K562 (cell line): ENCODE results near the gene PPAN. TPM values are rescaled to one million over a fixed set of nuclear protein-coding genes. Genes with fewer than 3 reads are reported as not detected.

Experiments
- CHD2 ChIP-seq: IDR thresholded peaks from 2 replicates; pipeline ENCODE4 v1.6.1; 2011; ENCODE audit warnings: low read depth, low read length
- COPS2 ChIP-seq: fragments of 450-650 bp; conservative IDR thresholded peaks from 2 replicates; pipeline ENCODE4 v1.6.1; 2016; ENCODE audit warnings: mild to moderate bottlenecking, moderate library complexity
- HMGXB4 ChIP-seq: sonication (generic); formaldehyde crosslinking; IDR thresholded peaks from 2 replicates; pipeline ENCODE4 v1.8.1; 2023; ENCODE audit warnings: mild to moderate bottlenecking, missing genetic modification reagents
- HOMEZ ChIP-seq: fragments of 250-450 bp; sonication (Bioruptor Pico); IDR thresholded peaks from 2 replicates; pipeline ENCODE4 v1.4.0; 2020; ENCODE audit warnings: mild to moderate bottlenecking, moderate library complexity
- ILF3 ChIP-seq: fragments of 450-650 bp; IDR thresholded peaks from 2 replicates; pipeline ENCODE4 v1.6.1; 2018; ENCODE audit warnings: antibody characterized with exemption, mild to moderate bottlenecking, moderate library complexity, borderline replicate concordance
- NONO ChIP-seq, 2 experiments: fragments of 200-400 bp in 1 of 2; fragments of 450-650 bp in 1 of 2; formaldehyde crosslinking in 1 of 2; IDR thresholded peaks; 2 replicates each; pipeline ENCODE4 v1.6.1; 2017; ENCODE audit warnings: low read depth in 2 of 2, mild to moderate bottlenecking in 2 of 2, moderate library complexity in 2 of 2, low read length in 1 of 2
- SMAD2 ChIP-seq: fragments of 150-350 bp; IDR thresholded peaks from 2 replicates; pipeline ENCODE4 v1.6.1; 2014; ENCODE audit warnings: low read depth, mild to moderate bottlenecking, low read length
- VEZF1 ChIP-seq: fragments of 200-800 bp; sonication (Bioruptor generic); IDR thresholded peaks from 2 replicates; pipeline ENCODE4 v1.6.1; 2017; ENCODE audit warnings: missing genetic modification characterization, missing compliant biosample characterization
- ZNF280A ChIP-seq: fragments of 450-650 bp; IDR thresholded peaks from 2 replicates; pipeline ENCODE4 v1.6.1; 2018; ENCODE audit warnings: mild to moderate bottlenecking, low read depth; ENCODE audit not compliant: partially characterized antibody
- ZNF444 ChIP-seq: fragments of 250-450 bp; sonication (Bioruptor Pico); IDR thresholded peaks from 2 replicates; pipeline ENCODE4 v1.4.0; 2020; ENCODE audit warnings: mild to moderate bottlenecking, moderate library complexity
- ZNF695 ChIP-seq: fragments of 450-650 bp; formaldehyde crosslinking; IDR thresholded peaks from 2 replicates; pipeline ENCODE4 v1.4.0; 2020; ENCODE audit warnings: mild to moderate bottlenecking, moderate library complexity
- polyA plus RNA-seq, 8 experiments: library from polyadenylated mRNA; depleted of rRNA in 4 of 8; stranded (reverse) in 5 of 8; unstranded in 3 of 8; fragments of >200 nt; fragmentation: Nextera tagmentation in 2 of 8; fragmentation: Illumina TruSeq in 1 of 8; extraction: Ambion mirVana in 2 of 8; extraction: Trizol in 1 of 8; gene quantifications; 2 replicates each; pipeline versions ENCODE4 v1.2.1 to v1.2.3, GENCODE V29; 2011 to 2014; ENCODE audit warnings: inconsistent platforms in 1 of 8, missing spikeins in 1 of 8
- total RNA-seq, 7 experiments: library from RNA; depleted of rRNA in 6 of 7; stranded (reverse); fragments of >200 nt in 6 of 7; fragmentation: Illumina TruSeq in 2 of 7; extraction: Trizol in 2 of 7; gene quantifications; 2 replicates each; pipeline versions ENCODE4 v1.2.1 to v1.2.3, GENCODE V29; 2011 to 2021; ENCODE audit warnings: low replicate concordance in 1 of 7
- TF ChIP-seq, protein P1 (sequence below): fragments of 250-450 bp; sonication (Bioruptor Pico); IDR thresholded peaks from 2 replicates; pipeline ENCODE4 v1.8.0; 2021; ENCODE audit warnings: mild to moderate bottlenecking, moderate library complexity
- TF ChIP-seq, protein P2 (sequence below), 3 experiments: IDR thresholded peaks in 2 of 3; conservative IDR thresholded peaks in 1 of 3; 2 replicates each; pipeline ENCODE4 v1.5.1; 2011 to 2012; ENCODE audit warnings: low read length in 3 of 3, mild to moderate bottlenecking in 3 of 3, control low read depth in 2 of 3, improper control_type of control experiment in 1 of 3, inconsistent platforms in 1 of 3, low read depth in 1 of 3, mixed read lengths in 1 of 3, moderate library complexity in 1 of 3; ENCODE audit not compliant: insufficient read depth in 2 of 3
- TF ChIP-seq, protein P3 (sequence below): sonication (generic); formaldehyde crosslinking; IDR thresholded peaks from 2 replicates; pipeline ENCODE4 v1.8.0; 2022; ENCODE audit warnings: mild to moderate bottlenecking, missing genetic modification reagents

Gene PPAN
- total and polyA plus RNA-seq, 9 of the 15 experiments (the other 6 are each of a cell fraction or from before 2014, with no cell fraction given): 2.2 to 129 (median 59.1) TPM

- TF ChIP-seq ZNF444 (CRISPR knock-in tag) (no peak), VEZF1 (CRISPR knock-in tag) (peak; percentile 87), SMAD2 (no peak), NONO (IDR thresholded peaks at IDR 0.05; ENCODE audit: low read depth in 2 of 2, low read length in 1 of 2) (no peak), ILF3 (no peak), COPS2 (no peak), ZNF280A (no peak), HOMEZ (CRISPR knock-in tag) (no peak), CHD2 (peak; percentile 85), HMGXB4 (CRISPR knock-in tag) (peak; percentile 81; the same call in 1 of the 2 replicates), ZNF695 (no peak)
- TF ChIP-seq, protein P1, sequence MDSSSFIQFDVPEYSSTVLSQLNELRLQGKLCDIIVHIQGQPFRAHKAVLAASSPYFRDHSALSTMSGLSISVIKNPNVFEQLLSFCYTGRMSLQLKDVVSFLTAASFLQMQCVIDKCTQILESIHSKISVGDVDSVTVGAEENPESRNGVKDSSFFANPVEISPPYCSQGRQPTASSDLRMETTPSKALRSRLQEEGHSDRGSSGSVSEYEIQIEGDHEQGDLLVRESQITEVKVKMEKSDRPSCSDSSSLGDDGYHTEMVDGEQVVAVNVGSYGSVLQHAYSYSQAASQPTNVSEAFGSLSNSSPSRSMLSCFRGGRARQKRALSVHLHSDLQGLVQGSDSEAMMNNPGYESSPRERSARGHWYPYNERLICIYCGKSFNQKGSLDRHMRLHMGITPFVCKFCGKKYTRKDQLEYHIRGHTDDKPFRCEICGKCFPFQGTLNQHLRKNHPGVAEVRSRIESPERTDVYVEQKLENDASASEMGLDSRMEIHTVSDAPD (CRISPR knock-in tag): no peak
- TF ChIP-seq, protein P2, sequence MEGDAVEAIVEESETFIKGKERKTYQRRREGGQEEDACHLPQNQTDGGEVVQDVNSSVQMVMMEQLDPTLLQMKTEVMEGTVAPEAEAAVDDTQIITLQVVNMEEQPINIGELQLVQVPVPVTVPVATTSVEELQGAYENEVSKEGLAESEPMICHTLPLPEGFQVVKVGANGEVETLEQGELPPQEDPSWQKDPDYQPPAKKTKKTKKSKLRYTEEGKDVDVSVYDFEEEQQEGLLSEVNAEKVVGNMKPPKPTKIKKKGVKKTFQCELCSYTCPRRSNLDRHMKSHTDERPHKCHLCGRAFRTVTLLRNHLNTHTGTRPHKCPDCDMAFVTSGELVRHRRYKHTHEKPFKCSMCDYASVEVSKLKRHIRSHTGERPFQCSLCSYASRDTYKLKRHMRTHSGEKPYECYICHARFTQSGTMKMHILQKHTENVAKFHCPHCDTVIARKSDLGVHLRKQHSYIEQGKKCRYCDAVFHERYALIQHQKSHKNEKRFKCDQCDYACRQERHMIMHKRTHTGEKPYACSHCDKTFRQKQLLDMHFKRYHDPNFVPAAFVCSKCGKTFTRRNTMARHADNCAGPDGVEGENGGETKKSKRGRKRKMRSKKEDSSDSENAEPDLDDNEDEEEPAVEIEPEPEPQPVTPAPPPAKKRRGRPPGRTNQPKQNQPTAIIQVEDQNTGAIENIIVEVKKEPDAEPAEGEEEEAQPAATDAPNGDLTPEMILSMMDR (IDR thresholded peaks at IDR 0.05 in 2 of 3, conservative IDR thresholded peaks at IDR 0.05 in 1 of 3; ENCODE audit: insufficient read depth in 2 of 3, low read depth in 1 of 3, low read length in 3 of 3): no peak
- TF ChIP-seq, protein P3, sequence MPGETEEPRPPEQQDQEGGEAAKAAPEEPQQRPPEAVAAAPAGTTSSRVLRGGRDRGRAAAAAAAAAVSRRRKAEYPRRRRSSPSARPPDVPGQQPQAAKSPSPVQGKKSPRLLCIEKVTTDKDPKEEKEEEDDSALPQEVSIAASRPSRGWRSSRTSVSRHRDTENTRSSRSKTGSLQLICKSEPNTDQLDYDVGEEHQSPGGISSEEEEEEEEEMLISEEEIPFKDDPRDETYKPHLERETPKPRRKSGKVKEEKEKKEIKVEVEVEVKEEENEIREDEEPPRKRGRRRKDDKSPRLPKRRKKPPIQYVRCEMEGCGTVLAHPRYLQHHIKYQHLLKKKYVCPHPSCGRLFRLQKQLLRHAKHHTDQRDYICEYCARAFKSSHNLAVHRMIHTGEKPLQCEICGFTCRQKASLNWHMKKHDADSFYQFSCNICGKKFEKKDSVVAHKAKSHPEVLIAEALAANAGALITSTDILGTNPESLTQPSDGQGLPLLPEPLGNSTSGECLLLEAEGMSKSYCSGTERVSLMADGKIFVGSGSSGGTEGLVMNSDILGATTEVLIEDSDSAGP: no peak
Observed at GRCh38 chr19:10106100-10106936, at the start of gene PPAN (continued).
